Uterus (tissue), 4 donors: Measurements from ENCODE around the gene MAML2. TPM values are rescaled to one million over a fixed set of nuclear protein-coding genes. Genes with fewer than 3 reads are reported as not detected.

Experiments used
- DNase-seq, 2 donors: peaks; one replicate each; pipeline ENCODE4 v3.0.0-alpha.2; 2019 to 2020
- H3K27ac ChIP-seq, 2 donors: fragments of 200-600 bp; sonication (generic); 1 replicate in 1 of 2; 2 replicates in 1 of 2; pipeline ENCODE4 v1.5.1; 2016 to 2018
- H3K27me3 ChIP-seq, 2 donors: fragments of 200-600 bp; sonication (generic); one replicate each; pipeline ENCODE4 v1.5.1; 2018 to 2019; ENCODE audit warnings: control low read depth in 1 of 2
- H3K36me3 ChIP-seq, 2 donors: fragments of 200-600 bp; sonication (generic); one replicate each; pipeline ENCODE4 v1.5.1; 2019; ENCODE audit warnings: control low read depth in 1 of 2
- H3K4me1 ChIP-seq, 2 donors: fragments of 200-600 bp; sonication (generic); one replicate each; pipeline ENCODE4 v1.5.1; 2018 to 2019; ENCODE audit warnings: control low read depth in 1 of 2
- H3K4me3 ChIP-seq, 2 donors: fragments of 200-600 bp; sonication (generic); 1 replicate in 1 of 2; 2 replicates in 1 of 2; pipeline ENCODE4 v1.5.1; 2018 to 2019; ENCODE audit warnings: mild to moderate bottlenecking in 1 of 2
- H3K9me3 ChIP-seq, 2 donors: fragments of 200-600 bp; sonication (generic); one replicate each; pipeline ENCODE4 v1.5.1; 2019; ENCODE audit warnings: control low read depth in 1 of 2
- CTCF ChIP-seq, 4 experiments: fragments of 200-600 bp in 2 of 4; fragments of 450-650 bp in 2 of 4; sonication (generic) in 2 of 4; IDR thresholded peaks; one replicate each; pipeline ENCODE4 v1.5.1; 2016 to 2019; ENCODE audit warnings: antibody characterized with exemption in 4 of 4, mild to moderate bottlenecking in 2 of 4, moderate library complexity in 1 of 4
- POLR2A ChIP-seq, 2 donors: fragments of 450-650 bp; IDR thresholded peaks; one replicate each; pipeline ENCODE4 v1.6.1; 2016; ENCODE audit warnings: antibody characterized with exemption in 2 of 2, mild to moderate bottlenecking in 1 of 2, moderate library complexity in 1 of 2
- intact Hi-C: fragments of 100-400 bp; cut with DNase I; formaldehyde crosslinking; loops from one replicate; pipeline ENCODE4 v1.15.1; 2023; ENCODE audit warnings: low total_unique reads
- total RNA-seq, 4 donors: library from RNA; depleted of rRNA in 3 of 4; stranded (reverse); fragments of >200 nt in 3 of 4; gene quantifications; one replicate each; pipeline versions ENCODE4 v1.1.0 to v1.2.4, GENCODE V29; 2014 to 2023
- donor health status: DM: yes; HTN: yes; CAD: no.

Gene MAML2
- total RNA-seq, 4 donors from 2014 or later = 8.2 to 35.9 (median 19.8) TPM

GRCh38 chr11:96065379-96065778, 277.6 kb downstream of the MAML2 start:
- H3K27me3 ChIP-seq = no peaks in the 10 kb centered on the region
- intact Hi-C loops = no loop called here

GRCh38 chr11:96063886-96064285, 279.1 kb downstream of the MAML2 start:
- Histone ChIP-seq H3K4me1 (no peaks in the 10 kb centered on the region), H3K36me3 (no peaks in the 10 kb centered on the region), H3K4me3 (no peak overlapping the region), H3K27me3 (no peaks in the 10 kb centered on the region), H3K9me3 (no peaks in the 10 kb centered on the region), H3K27ac (no peak overlapping the region)
- no peak for DNase-seq
- TF ChIP-seq CTCF (IDR thresholded peaks at IDR 0.05) = no peak
- no peak for TF ChIP-seq POLR2A (IDR thresholded peaks at IDR 0.05)
- intact Hi-C loops = no loop called here

More at GRCh38 chr11:96065379-96065778, 277.6 kb downstream of the MAML2 start:
- no peak overlapping the region for H3K27ac ChIP-seq
- H3K4me3 ChIP-seq = no peak overlapping the region
- no peaks in the 10 kb centered on the region for H3K36me3 ChIP-seq
- H3K4me1 ChIP-seq = no peaks in the 10 kb centered on the region
- TF ChIP-seq CTCF (IDR thresholded peaks at IDR 0.05) (no peak), POLR2A (IDR thresholded peaks at IDR 0.05) (no peak)
- no peaks in the 10 kb centered on the region for H3K9me3 ChIP-seq
- DNase-seq = no peak

GRCh38 chr11:96063053-96063452, 279.9 kb downstream of the MAML2 start:
- Histone ChIP-seq H3K9me3 (no peaks in the 10 kb centered on the region), H3K27me3 (no peaks in the 10 kb centered on the region), H3K4me1 (no peaks in the 10 kb centered on the region), H3K27ac (no peak overlapping the region), H3K4me3 (no peak overlapping the region), H3K36me3 (no peaks in the 10 kb centered on the region)
- intact Hi-C loops = no loop called here
- no peak for TF ChIP-seq CTCF (IDR thresholded peaks at IDR 0.05)
- TF ChIP-seq POLR2A (IDR thresholded peaks at IDR 0.05) = no peak
- no peak for DNase-seq

- H3K27me3 ChIP-seq = no peaks in the 10 kb centered on the region
- intact Hi-C loops = no loop called here
- H3K4me1 ChIP-seq = no peaks in the 10 kb centered on the region
- H3K4me3 ChIP-seq = no peak overlapping the region
- no peaks in the 10 kb centered on the region for H3K9me3 ChIP-seq
- DNase-seq = no peak
- no peaks in the 10 kb centered on the region for H3K36me3 ChIP-seq
- H3K27ac ChIP-seq = no peak overlapping the region
- TF ChIP-seq CTCF (IDR thresholded peaks at IDR 0.05) = no peak
- no peak for TF ChIP-seq POLR2A (IDR thresholded peaks at IDR 0.05)
Observed at GRCh38 chr11:96062134-96062533, 280.9 kb downstream of the MAML2 start.

- no peaks in the 10 kb centered on the region for H3K36me3 ChIP-seq
- TF ChIP-seq CTCF (IDR thresholded peaks at IDR 0.05) (no peak), POLR2A (IDR thresholded peaks at IDR 0.05) (no peak)
- H3K4me1 ChIP-seq = no peaks in the 10 kb centered on the region
- intact Hi-C loops = no loop called here
- no peak overlapping the region for H3K4me3 ChIP-seq
- no peaks in the 10 kb centered on the region for H3K9me3 ChIP-seq
- no peak for DNase-seq
- H3K27ac ChIP-seq = no peak overlapping the region
- H3K27me3 ChIP-seq = no peaks in the 10 kb centered on the region
Observed at GRCh38 chr11:96061730-96062129, 281.3 kb downstream of the MAML2 start.
